BJ (cell line): Measurements from ENCODE around the gene ELOB. TPM values are rescaled to one million over a fixed set of nuclear protein-coding genes. Genes with fewer than 3 reads are reported as not detected.

Experiments used
- CTCF ChIA-PET: fragments of 350-600 bp; formaldehyde crosslinking; extraction: SDS; loops from one replicate; lab custom pipeline; 2021; ENCODE audit warnings: antibody characterized with exemption, inconsistent platforms; lab: Yijun Ruan, JAX
- POLR2A ChIA-PET: fragments of 300-600 bp; sonication (Branson Sonifier 250); formaldehyde crosslinking; extraction: SDS; loops from one replicate; lab custom pipeline; 2021; ENCODE audit warnings: antibody characterized with exemption; lab: Charles Lee
- DNase-seq: peaks from one replicate; pipeline ENCODE4 v3.0.0-alpha.2; 2011; ENCODE audit warnings: low read depth
- H3K27me3 ChIP-seq: 2 replicates; pipeline ENCODE4 v1.6.0; 2011; ENCODE audit warnings: low read length; ENCODE audit not compliant: control insufficient read depth, insufficient read depth
- H3K36me3 ChIP-seq: 2 replicates; pipeline ENCODE4 v1.5.1; 2011; ENCODE audit warnings: low read length; ENCODE audit not compliant: control insufficient read depth, insufficient read depth
- H3K4me3 ChIP-seq: 2 replicates; pipeline ENCODE4 v1.5.1; 2011; ENCODE audit warnings: low read depth, mild to moderate bottlenecking, control low read depth, low read length
- CTCF ChIP-seq: IDR thresholded peaks from 2 replicates; pipeline ENCODE4 v1.5.1; 2011; ENCODE audit warnings: low read depth, mild to moderate bottlenecking, control low read depth, inconsistent platforms, low read length, moderate library complexity; ENCODE audit not compliant: insufficient read depth
- polyA plus RNA-seq: library from polyadenylated mRNA; depleted of rRNA; stranded (reverse); fragments of >200 nt; gene quantifications from 2 replicates; pipeline ENCODE4 v1.2.3, GENCODE V29; 2011

ELOB gene
- polyA plus RNA-seq, 1 experiment: 212 TPM

DNA sequence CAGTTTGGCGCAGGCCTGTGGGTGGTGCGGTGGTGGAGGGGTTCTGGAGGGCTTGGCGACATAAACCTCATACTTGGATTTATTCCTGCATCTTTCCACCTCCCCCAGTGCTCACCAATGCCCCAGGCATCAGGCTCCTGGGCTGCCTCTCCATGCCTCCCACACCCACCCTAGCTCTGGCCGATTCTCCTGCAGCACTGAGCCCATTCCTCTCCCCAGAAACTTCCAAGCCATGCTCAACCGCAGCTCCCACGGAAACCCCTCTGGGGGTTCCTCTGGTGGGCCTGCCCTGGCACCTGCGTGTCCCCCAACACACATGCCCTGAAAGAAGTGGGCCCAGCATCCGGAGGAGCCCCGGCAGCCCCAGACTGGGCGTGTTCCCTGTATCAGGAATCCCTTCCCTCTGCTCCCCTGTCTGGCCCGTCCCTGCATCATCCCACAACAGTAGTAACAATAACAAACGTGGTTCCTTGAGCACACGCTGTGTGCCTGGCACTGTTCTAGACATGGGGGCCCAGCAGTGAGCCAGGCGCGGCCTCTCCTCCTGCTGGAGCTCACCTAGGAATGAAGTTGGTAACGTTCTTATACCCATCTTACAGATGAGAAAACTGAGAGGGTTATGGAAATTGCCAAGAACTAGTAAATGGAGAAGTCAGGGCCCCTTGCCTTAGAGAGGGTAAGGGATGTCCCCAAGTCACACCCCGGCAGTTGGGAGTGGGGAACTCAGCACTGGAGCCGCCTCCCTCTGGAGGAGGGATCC lies 42.3 kb upstream of the ELOB start:
- ChIA-PET CTCF (interaction anchor here (1.3 kb wide), 1 partner anchor 19 kb away, joined by 3 read pairs; no protein-coding TSS in a partner anchor), POLR2A (no interaction called here)
- H3K27me3 ChIP-seq: peaks cover 33% of the 10 kb centered on the region
- no peak overlapping the region for H3K4me3 ChIP-seq
- no peak for DNase-seq
- H3K36me3 ChIP-seq: no peaks in the 10 kb centered on the region
- no peak for TF ChIP-seq CTCF

DNA sequence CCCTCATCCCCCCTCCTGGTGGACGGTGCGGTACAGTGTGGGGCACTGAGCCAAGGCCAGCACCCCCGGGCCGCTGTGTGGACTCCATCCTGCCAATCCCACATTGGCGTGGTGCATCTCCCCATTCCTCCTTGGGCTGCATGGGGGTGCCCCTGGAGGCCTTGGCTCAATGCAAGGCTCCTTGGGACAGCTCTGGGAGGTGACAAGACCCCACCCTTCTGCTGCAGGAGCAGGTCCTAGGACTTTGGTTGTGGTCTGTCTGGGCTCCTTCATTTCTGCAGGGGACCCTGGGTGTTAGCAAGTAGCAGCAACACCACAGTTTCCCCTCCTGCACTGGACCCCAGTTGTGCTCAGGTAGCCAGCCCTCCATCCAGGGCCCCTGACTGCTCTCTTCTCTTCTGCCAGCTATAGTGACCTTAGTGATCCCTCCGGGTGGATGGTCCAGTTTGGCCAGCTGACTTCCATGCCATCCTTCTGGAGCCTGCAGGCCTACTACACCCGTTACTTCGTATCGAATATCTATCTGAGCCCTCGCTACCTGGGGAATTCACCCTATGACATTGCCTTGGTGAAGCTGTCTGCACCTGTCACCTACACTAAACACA lies 41.3 kb upstream of the ELOB start:
- no peak overlapping the region for H3K4me3 ChIP-seq

DNA sequence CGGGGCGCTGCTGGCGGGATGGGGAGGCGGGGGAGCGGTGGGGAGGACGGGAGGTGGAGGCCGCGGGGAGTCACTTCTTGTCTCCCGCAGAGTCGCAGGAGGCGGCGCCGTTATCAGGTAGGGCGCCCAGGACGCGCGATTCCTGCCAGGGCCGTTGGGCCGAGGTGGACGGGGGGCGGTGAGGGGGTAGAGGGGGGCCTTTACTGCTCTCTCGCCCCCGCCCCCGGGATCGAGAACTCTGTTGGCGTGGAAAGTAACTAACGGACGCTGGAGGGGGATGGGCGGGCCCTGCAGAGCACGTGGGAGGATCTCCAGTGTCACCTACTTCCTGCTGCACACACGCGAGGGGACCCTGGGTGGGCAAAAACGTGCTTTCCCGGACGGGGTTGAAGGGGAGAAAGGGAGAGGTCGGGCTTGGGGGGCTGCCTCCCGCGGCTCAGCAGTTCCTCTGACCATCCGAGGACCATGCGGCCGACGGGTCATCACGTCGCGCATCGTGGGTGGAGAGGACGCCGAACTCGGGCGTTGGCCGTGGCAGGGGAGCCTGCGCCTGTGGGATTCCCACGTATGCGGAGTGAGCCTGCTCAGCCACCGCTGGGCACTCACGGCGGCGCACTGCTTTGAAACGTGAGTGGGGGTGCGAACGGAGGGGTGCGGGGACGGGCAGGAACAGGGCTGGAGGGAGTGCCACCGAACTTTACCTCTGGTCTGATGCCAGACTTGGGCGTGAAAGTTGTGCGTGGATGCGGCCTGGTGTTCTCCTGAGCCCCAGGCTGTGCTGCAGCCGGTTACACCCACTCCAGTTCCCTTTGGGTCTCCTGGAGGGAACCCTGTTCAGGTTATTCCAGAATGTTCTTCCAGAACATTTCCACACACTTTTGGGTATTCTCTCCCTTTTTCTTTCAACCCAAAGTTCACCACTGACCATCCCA lies 40.5 kb upstream of the ELOB start:
- Histone ChIP-seq H3K27me3 (peaks cover 31% of the 10 kb centered on the region), H3K4me3 (no peak overlapping the region), H3K36me3 (no peaks in the 10 kb centered on the region)
- TF ChIP-seq CTCF: no peak
- ChIA-PET CTCF (no interaction called here), POLR2A (no interaction called here)
- DNase-seq: no peak

More for the DNA sequence above, 41.3 kb upstream of the ELOB start:
- CTCF ChIA-PET: no interaction called here
- no peak for TF ChIP-seq CTCF
- POLR2A ChIA-PET: no interaction called here
- Histone ChIP-seq H3K36me3 (no peaks in the 10 kb centered on the region), H3K27me3 (peaks cover 33% of the 10 kb centered on the region)
- DNase-seq: no peak

- peaks cover 30% of the 10 kb centered on the region for H3K27me3 ChIP-seq
- ChIA-PET CTCF (no interaction called here), POLR2A (no interaction called here)
- no peak for TF ChIP-seq CTCF
- no peaks in the 10 kb centered on the region for H3K36me3 ChIP-seq
- no peak within 1 kb of the TSS for H3K4me3 ChIP-seq
- DNase-seq: no peak
Measured at GRCh38 chr16:2816751-2817339, 39.8 kb upstream of the ELOB start, which contains the start of gene PRSS21. PRSS21 (plus strand) TSS chr16:2817237; CDS start chr16:2817269, 32 bp downstream.
